Transverse colon (tissue), 4 donors: ENCODE measurements around the gene SPRR2F.

Source experiments
- POLR2A ChIP-seq: fragments of 450-650 bp; IDR thresholded peaks from one replicate; pipeline ENCODE4 v1.6.1; 2016; ENCODE audit warnings: antibody characterized with exemption, mild to moderate bottlenecking, moderate library complexity
- POLR2AphosphoS5 ChIP-seq, 3 donors: sonication (generic); formaldehyde crosslinking; IDR thresholded peaks; one replicate each; pipeline ENCODE4 v1.6.1; 2016; ENCODE audit warnings: antibody characterized with exemption in 3 of 3
- TF ChIP-seq, protein P1 (sequence below), 5 experiments: fragments of 200-600 bp in 3 of 5; fragments of 450-650 bp in 2 of 5; sonication (generic) in 3 of 5; IDR thresholded peaks; 1 replicate in 2 of 5; 2 replicates in 3 of 5; pipeline ENCODE4 v1.5.1; 2016 to 2017; ENCODE audit warnings: antibody characterized with exemption in 5 of 5, inconsistent platforms in 3 of 5, mild to moderate bottlenecking in 2 of 5, moderate library complexity in 1 of 5

DNA sequence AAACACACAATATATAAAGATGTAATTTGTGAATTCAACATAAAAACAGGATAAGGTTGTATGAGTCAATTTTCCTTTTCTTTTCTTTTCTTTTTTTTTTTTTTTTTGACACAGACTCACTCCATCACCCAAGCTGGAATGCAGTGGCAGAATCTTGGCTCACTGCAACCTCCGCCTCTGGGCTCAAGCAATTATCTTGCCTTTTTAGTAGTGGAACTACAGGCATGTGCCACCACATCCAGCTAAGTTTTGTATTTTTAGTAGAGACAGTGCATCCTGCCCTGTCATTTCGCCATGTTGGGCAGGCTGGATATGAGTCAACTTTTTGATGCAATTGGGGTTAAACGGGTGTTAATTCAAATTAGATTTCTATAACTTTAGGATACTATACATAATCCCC, 31.6 kb downstream of the SPRR2F start:
- TF ChIP-seq POLR2AphosphoS5 (IDR thresholded peaks at IDR 0.05), result no peak
- TF ChIP-seq, protein P1, sequence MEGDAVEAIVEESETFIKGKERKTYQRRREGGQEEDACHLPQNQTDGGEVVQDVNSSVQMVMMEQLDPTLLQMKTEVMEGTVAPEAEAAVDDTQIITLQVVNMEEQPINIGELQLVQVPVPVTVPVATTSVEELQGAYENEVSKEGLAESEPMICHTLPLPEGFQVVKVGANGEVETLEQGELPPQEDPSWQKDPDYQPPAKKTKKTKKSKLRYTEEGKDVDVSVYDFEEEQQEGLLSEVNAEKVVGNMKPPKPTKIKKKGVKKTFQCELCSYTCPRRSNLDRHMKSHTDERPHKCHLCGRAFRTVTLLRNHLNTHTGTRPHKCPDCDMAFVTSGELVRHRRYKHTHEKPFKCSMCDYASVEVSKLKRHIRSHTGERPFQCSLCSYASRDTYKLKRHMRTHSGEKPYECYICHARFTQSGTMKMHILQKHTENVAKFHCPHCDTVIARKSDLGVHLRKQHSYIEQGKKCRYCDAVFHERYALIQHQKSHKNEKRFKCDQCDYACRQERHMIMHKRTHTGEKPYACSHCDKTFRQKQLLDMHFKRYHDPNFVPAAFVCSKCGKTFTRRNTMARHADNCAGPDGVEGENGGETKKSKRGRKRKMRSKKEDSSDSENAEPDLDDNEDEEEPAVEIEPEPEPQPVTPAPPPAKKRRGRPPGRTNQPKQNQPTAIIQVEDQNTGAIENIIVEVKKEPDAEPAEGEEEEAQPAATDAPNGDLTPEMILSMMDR (IDR thresholded peaks at IDR 0.05), result no peak
- no peak for TF ChIP-seq POLR2A
